ENCODE data around the gene AP2S1. TPM values are rescaled to one million over a fixed set of nuclear protein-coding genes. Genes with fewer than 3 reads are reported as not detected.
"Not testable (repeated sequence)": the region's sequence is repeated elsewhere in the genome, so short reads cannot be mapped to it uniquely, and the experiment has no call there.

Gene AP2S1
- total RNA-seq, 1 donor from 2014 or later = 217 TPM

DNA sequence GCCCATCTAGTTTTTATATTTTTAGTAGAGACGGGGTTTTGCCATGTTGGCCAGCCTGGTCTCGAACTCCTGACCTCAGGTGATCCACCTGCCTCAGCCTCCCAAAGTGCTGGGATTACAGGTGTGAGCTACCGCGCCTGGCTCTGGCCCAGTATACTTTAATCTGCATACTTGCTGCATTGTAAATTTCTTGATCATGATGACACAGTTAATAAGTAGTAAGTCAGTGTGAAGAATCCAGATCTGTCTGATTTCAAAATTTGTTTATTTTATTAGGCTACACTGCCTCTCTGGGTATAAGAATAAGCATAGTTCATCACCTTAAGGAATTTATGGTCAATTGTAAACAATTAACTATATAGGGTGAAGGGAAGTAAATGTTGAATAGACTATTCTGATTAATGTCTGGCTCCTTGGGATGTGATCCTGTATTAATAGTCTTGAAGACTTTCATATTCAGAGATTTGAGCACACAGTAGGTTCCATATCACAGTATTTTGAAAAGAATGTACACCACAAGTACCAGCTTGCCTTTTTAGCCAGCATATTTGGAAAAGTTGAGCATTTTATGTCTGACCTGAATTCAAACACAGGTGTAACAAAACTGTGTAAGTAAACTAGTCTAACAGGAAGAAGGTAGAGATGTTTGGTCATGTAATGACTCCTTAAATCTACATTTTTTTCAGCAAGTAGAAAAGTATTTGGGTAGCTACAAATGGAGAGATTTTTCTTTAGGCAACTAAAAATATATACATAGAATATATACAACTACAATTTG lies 17.6 kb upstream of the AP2S1 start:
- DNase-seq (ENCODE audit: extremely low read depth, low read depth, low spot score) = no peak

DNA sequence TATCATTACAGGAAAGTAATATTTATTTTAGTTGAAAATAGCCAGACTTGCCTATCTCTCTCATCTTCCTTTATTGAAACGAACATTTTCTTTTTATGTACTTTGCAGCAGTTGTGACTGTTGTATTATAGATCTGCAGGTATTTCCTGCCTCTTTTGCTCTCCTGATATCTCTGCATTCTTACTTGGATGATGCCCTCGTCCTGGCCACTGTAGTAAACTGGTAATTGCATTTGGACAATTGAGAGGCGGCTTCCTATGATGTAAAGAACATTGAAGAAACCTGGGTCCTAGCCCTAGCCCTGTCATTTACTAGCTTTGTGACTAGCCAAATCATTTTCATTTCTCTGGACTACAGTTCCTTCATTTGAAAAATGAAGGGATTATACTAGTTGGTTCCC lies 16.5 kb upstream of the AP2S1 start:
- no peak for DNase-seq (ENCODE audit: extremely low read depth, low read depth, low spot score)

DNA sequence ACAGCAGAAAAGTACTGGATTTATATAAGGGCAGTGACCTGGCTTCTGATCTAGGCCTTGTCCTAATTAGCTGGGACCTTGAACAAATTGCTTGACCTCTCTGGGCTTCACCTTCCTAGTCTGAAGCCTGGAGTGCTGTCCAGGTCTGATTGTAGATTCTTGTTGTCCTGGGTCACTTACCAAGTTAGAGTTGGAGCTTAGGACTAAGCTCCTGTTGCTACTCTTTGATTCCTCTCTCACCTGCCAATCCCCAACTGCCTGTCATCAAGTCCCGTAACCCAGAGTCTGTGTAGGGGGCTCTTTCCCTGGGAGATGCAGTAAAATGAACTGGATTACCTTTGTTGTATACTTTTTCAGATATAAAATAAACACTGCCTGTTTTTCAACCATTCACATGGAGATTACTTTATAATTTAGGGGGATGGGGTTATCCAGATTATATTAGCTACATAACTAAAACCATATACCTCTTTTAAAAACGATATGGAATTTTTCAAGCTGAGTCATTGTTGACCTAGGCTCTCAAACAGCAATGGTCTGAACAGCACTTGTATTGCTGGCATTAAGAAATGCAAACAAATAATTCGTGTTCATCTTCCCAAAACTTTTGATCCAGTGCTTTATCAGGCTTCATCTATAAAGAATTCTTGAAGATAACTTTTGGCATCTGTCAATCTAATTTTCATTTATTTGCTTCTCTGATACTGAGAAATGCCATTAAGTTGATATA lies 15.9 kb upstream of the AP2S1 start:
- no peak for DNase-seq (ENCODE audit: extremely low read depth, low read depth, low spot score)

DNA sequence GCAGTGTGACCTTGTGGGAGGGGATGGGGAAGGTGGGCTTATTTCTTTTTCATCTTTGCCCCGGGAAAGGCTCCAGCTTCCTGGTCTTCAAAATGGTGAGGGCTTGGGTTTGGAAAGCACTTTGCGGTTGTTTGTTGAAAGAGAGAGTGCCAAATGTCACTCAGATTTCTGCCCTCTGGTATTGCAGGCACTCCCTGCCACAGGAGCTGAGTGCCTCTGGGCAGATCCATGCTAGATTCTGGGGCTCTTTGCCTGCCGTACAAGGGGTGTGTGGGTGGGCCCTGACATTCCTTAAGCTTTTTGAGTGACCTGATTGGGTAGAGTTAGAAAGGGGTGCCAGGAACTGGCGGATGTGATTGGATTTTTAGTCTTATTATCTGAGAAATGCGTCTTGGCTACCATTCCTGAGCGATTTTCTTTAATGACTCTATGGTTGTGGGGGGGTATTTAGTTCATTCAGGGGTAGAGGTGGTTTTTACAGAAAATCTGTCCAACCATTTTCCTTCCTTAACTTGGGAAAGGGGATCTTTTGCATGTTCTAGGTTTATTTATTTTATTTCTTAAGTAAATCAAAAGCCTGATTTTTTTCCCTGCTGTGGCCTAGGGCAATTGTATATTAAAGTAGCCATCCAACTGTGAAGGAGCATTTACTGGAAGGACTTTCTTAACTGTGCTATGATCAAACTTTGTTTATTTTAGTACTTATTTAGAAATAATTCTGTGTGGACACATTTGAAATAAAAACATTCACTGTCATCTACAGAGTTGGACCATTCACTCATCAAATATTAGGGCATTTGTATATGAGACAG lies 13.4 kb upstream of the AP2S1 start:
- no peak for DNase-seq (ENCODE audit: extremely low read depth, low read depth, low spot score)

DNA sequence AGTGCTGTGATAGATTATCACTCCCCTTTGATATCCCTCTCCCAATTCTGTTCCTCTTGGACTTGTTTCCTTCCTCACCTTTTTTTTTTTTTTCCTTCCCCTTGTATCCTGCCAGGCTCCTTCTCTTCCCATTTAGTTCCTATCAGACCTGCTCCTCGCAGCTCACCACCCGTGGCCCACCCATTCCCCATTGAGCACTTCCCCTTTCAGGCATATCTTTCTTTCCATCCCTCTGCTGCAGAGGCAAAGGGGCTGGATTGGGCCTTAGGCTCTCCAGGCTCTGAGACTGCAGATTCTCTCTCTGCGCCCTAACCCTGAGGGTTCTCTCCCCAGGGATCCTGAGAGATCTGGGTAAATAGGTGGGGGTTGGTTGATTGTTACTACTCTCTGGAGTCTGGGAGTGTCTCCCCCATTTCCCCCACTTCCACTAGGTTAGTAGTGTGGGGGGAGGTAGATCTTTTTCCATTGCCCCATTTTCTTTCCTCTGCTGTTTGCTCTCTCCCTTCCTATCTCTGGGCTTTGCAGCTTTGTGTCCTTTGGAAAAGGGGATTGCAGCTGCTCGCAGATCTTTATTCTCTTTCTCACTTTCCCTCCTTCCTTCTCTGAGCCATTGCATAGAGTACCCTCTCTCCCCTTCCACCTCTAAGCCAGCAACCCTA lies 12.5 kb upstream of the AP2S1 start:
- DNase-seq (ENCODE audit: extremely low read depth, low read depth, low spot score) = no peak

DNA sequence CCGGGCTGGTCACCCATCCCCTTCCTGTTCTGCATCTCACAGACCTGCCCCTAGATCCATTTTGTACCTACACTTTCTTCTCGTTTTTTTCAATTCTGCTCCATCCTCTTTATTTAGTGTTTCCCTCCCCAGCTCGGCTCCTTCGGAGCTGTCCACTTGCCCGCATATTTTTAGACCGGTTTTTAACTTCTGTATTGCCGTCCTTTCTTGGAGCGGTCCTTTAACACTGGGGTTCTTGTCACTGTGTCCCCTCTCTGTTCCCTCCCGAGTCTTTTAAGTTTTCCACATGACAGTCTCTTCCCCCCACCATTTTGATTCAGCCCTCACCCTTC lies 11.8 kb upstream of the AP2S1 start:
- no peak for DNase-seq (ENCODE audit: extremely low read depth, low read depth, low spot score)

DNA sequence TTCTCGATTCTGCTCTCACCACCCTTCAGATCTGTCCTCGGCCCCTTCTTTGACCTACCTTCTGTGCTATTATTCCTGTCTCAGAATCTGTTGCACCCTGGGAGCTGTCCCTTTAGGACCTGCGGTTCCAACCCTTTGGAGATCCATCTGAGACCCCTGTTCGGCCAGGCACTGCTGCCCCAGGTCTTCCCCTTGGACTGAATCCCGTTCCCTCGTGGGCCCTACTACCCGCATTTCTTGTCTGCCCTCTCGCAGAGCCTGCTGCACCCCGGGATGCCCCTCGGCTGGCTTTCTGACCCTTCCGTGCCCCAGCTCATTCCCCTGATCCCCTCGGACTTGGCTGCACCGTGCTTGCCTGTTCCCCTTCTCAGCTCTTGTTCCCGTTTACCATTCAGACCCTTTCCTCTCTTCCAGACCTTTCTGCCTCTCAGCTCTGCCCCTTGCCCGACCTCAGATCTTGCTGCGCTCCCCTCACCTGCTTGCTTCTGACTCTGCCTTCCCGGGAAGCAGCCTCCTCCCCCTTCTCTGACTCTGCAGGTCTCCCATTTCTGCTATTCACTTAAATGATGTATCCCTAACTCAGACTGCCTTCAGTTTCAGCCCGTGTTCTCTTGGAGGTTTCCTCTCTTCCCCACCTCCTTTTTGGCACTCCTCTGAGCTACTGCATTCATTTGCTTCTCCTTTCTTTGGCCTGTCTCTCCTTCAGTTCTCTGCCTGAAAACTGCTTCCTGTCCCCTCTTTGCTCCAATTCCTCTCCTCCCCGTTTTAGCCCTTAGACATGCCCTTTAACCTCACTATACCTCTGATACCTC lies 11.3 kb upstream of the AP2S1 start:
- no peak for DNase-seq (ENCODE audit: extremely low read depth, low read depth, low spot score)

- no peak for DNase-seq (ENCODE audit: extremely low read depth, low read depth, low spot score)
Observed at GRCh38 chr19:46860846-46861690, 10.4 kb upstream of the AP2S1 start, which contains the start of gene ARHGAP35. Gene ARHGAP35 (plus strand): TSS chr19:46860997. CDS start chr19:46918676, 57,679 bp downstream.

DNA sequence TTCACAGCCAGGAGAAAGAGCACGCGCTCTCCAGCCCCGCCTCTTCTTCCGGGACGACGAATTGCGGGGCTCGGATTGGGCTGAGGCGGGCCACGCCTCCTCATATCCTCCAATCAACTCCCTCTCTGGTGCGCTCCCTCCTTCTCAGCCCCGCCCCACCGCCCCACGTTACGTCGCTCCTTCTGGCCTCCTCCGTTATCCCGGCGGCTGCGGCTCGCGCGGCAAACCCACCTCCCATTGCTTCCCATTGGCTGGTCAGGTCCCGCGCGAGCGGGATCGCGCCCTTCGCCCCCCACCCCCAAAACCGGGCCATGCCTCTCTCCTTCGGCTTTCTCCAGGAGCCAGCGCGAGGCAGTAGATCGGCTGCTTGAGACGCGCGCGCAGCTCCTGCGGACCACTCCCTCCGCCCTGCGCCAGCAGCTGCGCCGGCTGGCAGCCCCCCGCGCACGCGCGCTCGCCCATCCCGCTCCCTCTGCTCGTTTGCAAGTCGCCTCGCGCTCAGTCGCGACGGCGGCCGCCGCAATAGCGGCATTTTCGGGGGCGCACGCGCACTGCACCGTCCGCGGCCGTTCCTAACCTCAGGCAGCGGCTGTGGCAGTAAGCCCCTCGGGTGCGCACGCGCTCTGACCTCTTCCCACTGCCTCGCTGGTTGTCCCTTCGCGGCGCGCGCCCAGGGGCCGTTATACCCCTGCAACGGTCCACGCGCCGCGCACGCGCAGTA lies 9.6 kb upstream of the AP2S1 start:
- no peak for DNase-seq (ENCODE audit: extremely low read depth, low read depth, low spot score)

- DNase-seq (ENCODE audit: extremely low read depth, low read depth, low spot score) = no peak
Observed at GRCh38 chr19:46859637-46860124, 9.0 kb upstream of the AP2S1 start.

DNA sequence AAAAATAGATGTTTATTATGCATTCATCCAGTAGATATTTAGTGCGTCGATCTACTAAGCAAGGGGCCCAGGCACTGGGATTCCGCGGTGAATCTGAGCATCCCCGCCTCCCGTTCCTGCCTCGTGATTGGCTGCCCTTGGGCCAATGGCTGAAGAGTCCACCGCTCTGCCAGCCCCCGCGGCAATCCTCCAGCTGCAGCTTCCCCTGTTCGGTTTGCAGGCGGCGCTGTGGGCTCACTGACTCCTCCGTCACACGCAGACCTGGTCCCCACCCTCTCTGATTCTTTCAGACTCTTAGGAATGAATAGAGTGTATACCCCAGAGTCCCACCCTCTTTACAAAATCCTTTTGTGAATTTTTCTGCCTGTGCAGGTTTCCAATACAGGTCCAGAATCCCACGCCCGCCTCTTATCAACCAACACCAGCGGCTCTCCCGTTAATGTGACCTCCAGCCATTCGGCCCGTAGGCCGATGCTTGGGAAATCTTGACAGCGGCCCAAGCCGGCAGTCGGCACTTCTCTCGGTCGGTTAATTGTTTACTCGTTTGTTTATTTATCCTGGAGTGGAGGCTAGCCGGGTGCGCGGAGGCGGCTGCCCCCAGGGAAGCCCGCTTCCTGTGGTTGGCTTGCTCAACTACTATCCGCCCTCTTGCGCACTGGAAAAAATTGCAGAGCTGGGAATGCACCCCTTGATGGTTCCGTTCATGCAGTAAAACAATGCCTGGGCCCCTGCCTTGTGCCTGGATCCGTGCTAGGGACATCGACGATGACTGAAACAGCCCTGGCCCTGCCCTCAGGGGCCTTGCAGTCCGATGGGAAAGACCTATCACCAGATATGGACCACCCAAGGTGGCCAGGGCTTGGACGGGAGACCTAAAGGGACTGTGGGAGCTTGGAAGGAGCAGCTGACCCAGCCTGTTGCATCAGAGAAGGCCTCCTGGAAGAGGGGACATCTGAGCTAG lies 5.7 kb upstream of the AP2S1 start:
- DNase-seq (ENCODE audit: extremely low read depth, low read depth, low spot score) = no peak

DNA sequence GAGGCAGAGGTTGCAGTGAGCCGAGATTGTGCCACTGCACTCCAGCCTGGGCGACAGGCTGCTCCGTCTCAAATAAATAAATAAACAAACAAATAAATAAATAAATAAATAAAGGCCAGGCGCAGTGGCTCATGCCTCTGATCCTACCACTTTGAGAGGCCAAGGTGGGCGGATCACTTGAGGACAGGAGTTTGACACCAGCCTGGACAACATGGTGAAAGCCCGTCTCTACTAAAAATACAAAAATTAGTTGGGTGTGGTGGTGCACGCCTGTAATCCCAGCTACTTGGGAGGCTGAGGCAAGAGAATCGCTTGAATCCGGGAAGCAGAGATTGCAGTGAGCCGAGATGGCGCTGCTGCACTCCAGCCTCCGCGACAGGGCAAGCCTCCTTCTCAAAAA lies 4.1 kb upstream of the AP2S1 start:
- DNase-seq (ENCODE audit: extremely low read depth, low read depth, low spot score) = not testable (repeated sequence)

DNA sequence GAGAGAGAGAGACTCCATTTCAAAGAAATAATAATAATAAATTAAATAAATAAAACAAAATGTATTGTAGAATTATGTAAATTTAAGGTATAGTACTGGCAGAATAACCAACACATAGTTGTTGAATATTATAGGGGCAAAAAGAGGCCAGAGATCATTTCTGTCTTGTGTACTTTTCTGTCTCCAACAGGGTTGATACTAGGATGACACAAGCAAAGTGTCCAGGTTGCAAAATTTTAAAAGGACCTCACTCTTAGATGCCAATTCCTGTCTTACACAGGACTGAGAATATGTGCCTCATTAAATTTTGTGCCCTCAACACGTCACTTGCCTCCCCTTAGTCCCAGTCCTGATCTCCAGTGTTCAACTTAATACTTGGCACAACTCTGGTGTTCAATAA lies 2.2 kb upstream of the AP2S1 start:
- no peak for DNase-seq (ENCODE audit: extremely low read depth, low read depth, low spot score)

GRCh38 chr19:46849610-46850009 lies 1.0 kb downstream of the AP2S1 start:
- DNase-seq (ENCODE audit: extremely low read depth, low read depth, low spot score) = no peak

GRCh38 chr19:46848389-46848788 lies 2.3 kb downstream of the AP2S1 start:
- DNase-seq (ENCODE audit: extremely low read depth, low read depth, low spot score) = no peak

DNA sequence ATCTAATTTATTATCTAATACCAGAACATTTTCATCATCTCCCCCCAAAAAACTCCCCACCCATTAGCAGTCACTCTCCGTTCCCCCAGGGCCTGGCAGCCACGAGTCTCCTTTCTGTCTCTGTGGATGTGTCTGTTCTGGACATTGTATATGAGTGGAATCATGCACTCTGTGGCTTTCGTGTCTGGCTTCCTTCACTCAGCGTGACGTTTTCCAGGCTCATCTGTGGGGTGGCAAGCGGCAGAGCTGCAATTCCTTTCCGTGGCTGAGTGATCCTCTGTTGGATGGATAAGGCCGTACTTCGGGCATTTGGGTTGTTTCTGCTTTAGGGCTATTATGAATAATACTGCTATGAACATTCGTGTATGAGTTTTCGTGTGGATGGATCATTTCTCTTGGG lies 3.1 kb downstream of the AP2S1 start:
- no peak for DNase-seq (ENCODE audit: extremely low read depth, low read depth, low spot score)

GRCh38 chr19:46845959-46846459 lies 4.6 kb downstream of the AP2S1 start:
- DNase-seq (ENCODE audit: extremely low read depth, low read depth, low spot score) = no peak
